OCI-LY1 (cell line): ENCODE results near the gene ATP8A2.

Source experiments
- H2AFZ ChIP-seq: fragments of 200-600 bp; sonication (generic), shearing (Covaris generic); 2 replicates; pipeline ENCODE4 v1.6.0; 2014; ENCODE audit warnings: antibody characterized with exemption, mild to moderate bottlenecking, low read length
- H3F3A ChIP-seq: fragments of 200-600 bp; sonication (generic), shearing (Covaris generic); 2 replicates; pipeline ENCODE4 v1.6.0; 2014; ENCODE audit warnings: mild to moderate bottlenecking, antibody characterized with exemption, low read length, moderate library complexity; ENCODE audit not compliant: insufficient read depth
- H3K27ac ChIP-seq: fragments of 200-600 bp; sonication (generic); 2 replicates; pipeline ENCODE4 v1.5.1; 2014; ENCODE audit warnings: low read length, mixed run types, mild to moderate bottlenecking, low read depth; ENCODE audit not compliant: poor library complexity, severe bottlenecking
- H3K27me3 ChIP-seq: fragments of 200-600 bp; sonication (generic); 2 replicates; pipeline ENCODE4 v1.6.0; 2014; ENCODE audit warnings: antibody characterized with exemption, mild to moderate bottlenecking, low read length, moderate library complexity; ENCODE audit not compliant: insufficient read depth
- H3K36me3 ChIP-seq: fragments of 200-600 bp; sonication (generic); 2 replicates; pipeline ENCODE4 v1.6.1; 2014; ENCODE audit warnings: mild to moderate bottlenecking, antibody characterized with exemption, low read length, moderate library complexity, mixed read lengths; ENCODE audit not compliant: insufficient read depth
- H3K4me1 ChIP-seq: fragments of 200-600 bp; sonication (generic); 2 replicates; pipeline ENCODE4 v1.5.1; 2014; ENCODE audit warnings: mild to moderate bottlenecking, low read length, moderate library complexity; ENCODE audit not compliant: insufficient read depth, severe bottlenecking
- H3K4me2 ChIP-seq: fragments of 200-600 bp; sonication (generic), shearing (Covaris generic); 2 replicates; pipeline ENCODE4 v1.6.1; 2014; ENCODE audit warnings: low read length
- H3K4me3 ChIP-seq: fragments of 200-600 bp; sonication (generic); 2 replicates; pipeline ENCODE4 v1.5.1; 2014; ENCODE audit warnings: low read length, low read depth, mild to moderate bottlenecking, mixed read lengths; ENCODE audit not compliant: poor library complexity, severe bottlenecking
- H3K79me2 ChIP-seq: fragments of 200-600 bp; shearing (Covaris generic); 2 replicates; pipeline ENCODE4 v1.6.1; 2016; ENCODE audit warnings: mixed run types, low read length, mixed read lengths; ENCODE audit not compliant: insufficient read depth
- H3K9ac ChIP-seq: fragments of 200-600 bp; sonication (generic), shearing (Covaris generic); 2 replicates; pipeline ENCODE4 v1.6.1; 2014; ENCODE audit warnings: mild to moderate bottlenecking, low read length, mixed read lengths
- H3K9me2 ChIP-seq: fragments of 200-600 bp; sonication (generic), shearing (Covaris generic); 2 replicates; pipeline ENCODE4 v1.6.1; 2014; ENCODE audit warnings: low read depth, mild to moderate bottlenecking, low read length, mixed read lengths
- H3K9me3 ChIP-seq: fragments of 200-600 bp; shearing (Covaris generic); 2 replicates; pipeline ENCODE4 v1.6.1; 2014; ENCODE audit warnings: low read length, mixed read lengths
- H4K20me1 ChIP-seq: fragments of 200-600 bp; sonication (generic), shearing (Covaris generic); 2 replicates; pipeline ENCODE4 v1.6.0; 2016; ENCODE audit warnings: mild to moderate bottlenecking, low read length; ENCODE audit not compliant: insufficient read depth
- EZH2 ChIP-seq: fragments of 200-600 bp; sonication (generic), shearing (Covaris generic); IDR thresholded peaks from 2 replicates; pipeline ENCODE4 v1.8.0; 2017; ENCODE audit warnings: borderline replicate concordance, mixed run types, mild to moderate bottlenecking, antibody characterized with exemption, low read length, moderate library complexity, mixed read lengths
- TF ChIP-seq, protein P1 (sequence below): fragments of 200-600 bp; sonication (generic), shearing (Covaris generic); IDR thresholded peaks from 2 replicates; pipeline ENCODE4 v1.5.1; 2017; ENCODE audit warnings: mild to moderate bottlenecking, antibody characterized with exemption, low read length, moderate library complexity, mixed read lengths

ATP8A2 gene

GRCh38 chr13:25945596-25945995 lies 573.8 kb downstream of the ATP8A2 start:
- Histone ChIP-seq H3F3A (no peaks in the 10 kb centered on the region), H3K4me1 (no peaks in the 10 kb centered on the region), H3K4me3 (no peak overlapping the region), H3K36me3 (no peaks in the 10 kb centered on the region), H4K20me1 (no peaks in the 10 kb centered on the region), H3K27ac (no peak overlapping the region), H2AFZ (no peak overlapping the region), H3K4me2 (no peak overlapping the region), H3K27me3 (peaks cover 3% of the 10 kb centered on the region; the same call in 1 of the 2 replicates), H3K9ac (no peak overlapping the region), H3K9me2 (no peaks in the 10 kb centered on the region), H3K9me3 (no peaks in the 10 kb centered on the region), H3K79me2 (no peaks in the 10 kb centered on the region)
- TF ChIP-seq EZH2 = no peak
- TF ChIP-seq, protein P1, sequence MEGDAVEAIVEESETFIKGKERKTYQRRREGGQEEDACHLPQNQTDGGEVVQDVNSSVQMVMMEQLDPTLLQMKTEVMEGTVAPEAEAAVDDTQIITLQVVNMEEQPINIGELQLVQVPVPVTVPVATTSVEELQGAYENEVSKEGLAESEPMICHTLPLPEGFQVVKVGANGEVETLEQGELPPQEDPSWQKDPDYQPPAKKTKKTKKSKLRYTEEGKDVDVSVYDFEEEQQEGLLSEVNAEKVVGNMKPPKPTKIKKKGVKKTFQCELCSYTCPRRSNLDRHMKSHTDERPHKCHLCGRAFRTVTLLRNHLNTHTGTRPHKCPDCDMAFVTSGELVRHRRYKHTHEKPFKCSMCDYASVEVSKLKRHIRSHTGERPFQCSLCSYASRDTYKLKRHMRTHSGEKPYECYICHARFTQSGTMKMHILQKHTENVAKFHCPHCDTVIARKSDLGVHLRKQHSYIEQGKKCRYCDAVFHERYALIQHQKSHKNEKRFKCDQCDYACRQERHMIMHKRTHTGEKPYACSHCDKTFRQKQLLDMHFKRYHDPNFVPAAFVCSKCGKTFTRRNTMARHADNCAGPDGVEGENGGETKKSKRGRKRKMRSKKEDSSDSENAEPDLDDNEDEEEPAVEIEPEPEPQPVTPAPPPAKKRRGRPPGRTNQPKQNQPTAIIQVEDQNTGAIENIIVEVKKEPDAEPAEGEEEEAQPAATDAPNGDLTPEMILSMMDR = no peak

GRCh38 chr13:25946321-25946720 lies 574.5 kb downstream of the ATP8A2 start:
- Histone ChIP-seq H3K27me3 (peaks cover 7% of the 10 kb centered on the region; the same call in 1 of the 2 replicates), H3K4me1 (no peaks in the 10 kb centered on the region)

DNA sequence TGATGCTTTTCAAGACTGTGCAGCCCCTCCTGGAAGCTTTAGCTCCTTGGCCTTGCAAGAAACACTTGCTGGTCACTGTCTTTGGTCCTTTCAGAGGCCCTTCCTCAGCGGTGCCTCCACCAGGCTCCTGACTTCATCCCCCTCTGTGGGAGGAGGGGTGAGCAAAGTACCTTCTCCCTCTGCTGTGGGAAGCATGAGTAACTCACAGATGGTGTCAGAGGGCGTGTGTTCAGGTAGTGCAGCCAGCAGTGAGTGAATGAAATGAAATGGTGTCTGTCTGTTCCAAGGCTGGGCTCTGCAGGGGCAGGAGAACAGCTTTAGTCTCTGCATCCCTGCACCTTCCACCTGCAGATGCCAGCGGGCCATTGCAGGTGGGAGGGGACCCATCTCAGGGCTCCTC lies 577.1 kb downstream of the ATP8A2 start:
- no peak overlapping the region for H3K4me3 ChIP-seq
- no peak overlapping the region for H2AFZ ChIP-seq
- no peaks in the 10 kb centered on the region for H3K4me1 ChIP-seq
- H3K27ac ChIP-seq = no peak overlapping the region
- peaks cover 7% of the 10 kb centered on the region; the same call in 1 of the 2 replicates for H3K27me3 ChIP-seq
- no peaks in the 10 kb centered on the region for H3F3A ChIP-seq
- H3K36me3 ChIP-seq = no peaks in the 10 kb centered on the region
- no peaks in the 10 kb centered on the region for H4K20me1 ChIP-seq
- H3K9ac ChIP-seq = no peak overlapping the region
- TF ChIP-seq EZH2 = no peak
- TF ChIP-seq, protein P1 = no peak
- no peaks in the 10 kb centered on the region for H3K9me2 ChIP-seq
- H3K79me2 ChIP-seq = no peaks in the 10 kb centered on the region
- H3K4me2 ChIP-seq = no peak overlapping the region
- no peaks in the 10 kb centered on the region for H3K9me3 ChIP-seq

More at GRCh38 chr13:25946321-25946720, 574.5 kb downstream of the ATP8A2 start:
- Histone ChIP-seq H3K79me2 (no peaks in the 10 kb centered on the region), H3K27ac (no peak overlapping the region), H3F3A (no peaks in the 10 kb centered on the region), H3K4me3 (no peak overlapping the region), H3K9me2 (no peaks in the 10 kb centered on the region), H3K9ac (no peak overlapping the region), H2AFZ (no peak overlapping the region), H3K36me3 (no peaks in the 10 kb centered on the region), H3K4me2 (no peak overlapping the region), H3K9me3 (no peaks in the 10 kb centered on the region), H4K20me1 (no peaks in the 10 kb centered on the region)
- TF ChIP-seq, protein P1 = no peak
- no peak for TF ChIP-seq EZH2
